GM12874 (cell line): ENCODE results near the gene CEP120.

Source experiments
- TF ChIP-seq, protein P1 (sequence below): IDR thresholded peaks from 2 replicates; pipeline ENCODE4 v1.5.1; 2011; ENCODE audit warnings: low read depth, mild to moderate bottlenecking, control low read depth, low read length, moderate library complexity; ENCODE audit not compliant: insufficient read depth

Gene CEP120

DNA sequence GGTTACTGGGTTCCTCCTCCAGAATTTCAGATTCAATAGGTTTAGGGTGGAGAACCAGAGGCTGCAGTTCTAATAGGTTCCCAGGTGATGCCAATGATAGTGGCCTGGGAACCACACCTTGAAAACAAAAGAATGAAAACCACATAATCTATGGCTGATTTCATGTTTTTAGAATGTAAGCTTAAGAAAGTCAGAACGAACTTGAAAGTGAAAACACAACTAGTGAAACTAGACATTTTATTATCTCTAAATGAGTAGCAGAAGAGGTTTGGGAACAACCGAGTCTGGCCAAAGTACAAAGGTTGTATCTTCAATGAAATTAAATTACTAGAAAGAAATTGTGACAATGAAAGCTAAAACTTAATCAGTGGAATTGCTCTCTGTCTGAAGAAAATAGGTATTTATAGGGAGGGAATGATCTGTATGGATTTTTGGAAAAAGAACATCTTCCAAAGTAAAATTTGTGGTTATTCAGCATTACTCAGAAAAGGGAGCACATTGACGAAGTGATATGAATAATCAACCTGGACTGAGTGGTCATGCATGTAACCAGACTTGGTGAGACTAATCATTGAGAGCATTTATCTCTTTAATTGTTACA lies 24.9 kb upstream of the CEP120 start:
- TF ChIP-seq, protein P1, sequence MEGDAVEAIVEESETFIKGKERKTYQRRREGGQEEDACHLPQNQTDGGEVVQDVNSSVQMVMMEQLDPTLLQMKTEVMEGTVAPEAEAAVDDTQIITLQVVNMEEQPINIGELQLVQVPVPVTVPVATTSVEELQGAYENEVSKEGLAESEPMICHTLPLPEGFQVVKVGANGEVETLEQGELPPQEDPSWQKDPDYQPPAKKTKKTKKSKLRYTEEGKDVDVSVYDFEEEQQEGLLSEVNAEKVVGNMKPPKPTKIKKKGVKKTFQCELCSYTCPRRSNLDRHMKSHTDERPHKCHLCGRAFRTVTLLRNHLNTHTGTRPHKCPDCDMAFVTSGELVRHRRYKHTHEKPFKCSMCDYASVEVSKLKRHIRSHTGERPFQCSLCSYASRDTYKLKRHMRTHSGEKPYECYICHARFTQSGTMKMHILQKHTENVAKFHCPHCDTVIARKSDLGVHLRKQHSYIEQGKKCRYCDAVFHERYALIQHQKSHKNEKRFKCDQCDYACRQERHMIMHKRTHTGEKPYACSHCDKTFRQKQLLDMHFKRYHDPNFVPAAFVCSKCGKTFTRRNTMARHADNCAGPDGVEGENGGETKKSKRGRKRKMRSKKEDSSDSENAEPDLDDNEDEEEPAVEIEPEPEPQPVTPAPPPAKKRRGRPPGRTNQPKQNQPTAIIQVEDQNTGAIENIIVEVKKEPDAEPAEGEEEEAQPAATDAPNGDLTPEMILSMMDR, result no peak

DNA sequence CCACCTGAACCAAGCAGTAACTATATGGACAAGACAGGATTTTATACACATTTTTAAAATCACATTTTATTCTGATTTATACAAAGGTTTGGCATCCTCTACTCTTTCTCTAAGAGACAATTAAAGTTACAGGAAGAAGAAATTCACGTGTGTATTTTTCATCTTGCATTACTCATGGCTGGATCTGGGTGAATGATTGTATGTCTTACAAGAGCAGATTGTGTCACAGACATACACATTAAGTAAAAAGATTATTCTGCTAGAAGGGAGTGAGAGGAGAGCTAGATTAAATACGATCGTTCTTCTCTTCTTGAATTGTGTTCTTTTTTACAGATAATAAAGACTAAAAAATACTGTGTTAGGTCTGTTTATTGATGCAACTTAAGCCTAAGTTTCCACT lies 20.8 kb upstream of the CEP120 start:
- TF ChIP-seq, protein P1, result no peak

DNA sequence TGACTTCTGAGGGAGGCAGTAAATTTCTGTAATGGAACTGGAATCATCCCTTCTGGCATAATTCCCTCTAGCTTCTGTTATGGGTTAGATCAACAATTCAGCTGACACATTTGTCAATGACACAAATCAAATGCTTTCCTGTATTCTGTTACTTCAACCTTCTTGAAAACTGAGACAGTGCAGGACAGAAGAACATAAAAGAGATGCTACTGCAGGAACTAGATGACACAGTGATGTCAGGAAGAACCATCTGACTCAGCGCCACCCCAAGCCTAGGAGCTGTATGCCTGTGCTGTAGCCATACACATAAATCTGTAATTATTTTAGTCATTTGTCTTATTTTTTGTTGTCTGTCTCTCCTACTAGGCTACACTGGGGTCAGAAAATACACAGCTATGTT lies 18.2 kb upstream of the CEP120 start:
- TF ChIP-seq, protein P1, result no peak

DNA sequence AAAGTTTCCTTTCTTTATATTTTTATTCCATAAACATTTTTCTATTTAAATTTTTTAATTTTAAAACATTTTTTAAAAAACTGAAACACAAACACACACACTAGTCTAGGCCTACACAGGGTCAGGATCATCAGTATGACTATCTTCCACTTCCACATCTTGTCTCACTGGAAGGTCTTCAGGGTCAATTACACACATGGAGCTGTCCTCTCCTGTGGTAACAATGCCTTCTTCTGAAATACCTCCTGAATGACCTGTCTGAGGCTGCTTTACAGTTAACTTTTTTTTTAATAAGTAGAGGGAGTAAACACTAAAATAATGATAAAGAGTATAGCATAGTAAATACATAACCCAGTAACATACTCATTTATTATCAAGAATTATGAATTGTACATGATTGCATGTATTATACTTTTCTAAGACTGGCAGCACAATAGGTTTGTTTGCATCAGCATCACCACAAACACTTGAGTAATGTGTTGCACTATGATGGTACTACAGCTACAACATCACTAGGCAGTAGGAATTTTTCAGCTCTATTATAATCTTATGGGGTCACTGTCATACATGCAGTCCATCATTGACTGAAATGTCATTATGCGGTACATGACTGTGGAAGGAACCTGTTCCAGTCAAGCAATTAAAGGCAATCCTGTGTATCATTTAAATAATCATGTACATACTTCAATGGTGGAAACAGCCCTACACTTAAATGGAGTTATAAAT lies 17.4 kb upstream of the CEP120 start:
- TF ChIP-seq, protein P1, result no peak

DNA sequence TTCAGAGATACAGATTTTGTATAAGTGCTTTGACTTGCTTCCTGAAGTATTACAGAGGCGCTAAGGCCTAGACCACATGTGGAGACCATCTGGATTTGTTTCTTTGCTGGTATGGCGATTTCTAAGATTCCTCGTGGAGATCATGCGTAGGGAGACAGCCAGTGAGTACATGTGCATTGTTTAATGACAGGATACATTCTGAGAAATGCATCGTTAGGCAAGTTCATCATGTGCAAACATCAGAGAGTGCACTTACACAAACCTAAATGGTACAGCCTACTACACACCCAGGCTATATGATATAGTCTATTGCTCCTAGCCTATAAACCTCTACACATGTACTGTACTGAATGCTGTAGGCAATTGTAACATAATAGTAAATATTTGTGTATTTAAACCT lies 16.5 kb upstream of the CEP120 start:
- TF ChIP-seq, protein P1, result no peak

DNA sequence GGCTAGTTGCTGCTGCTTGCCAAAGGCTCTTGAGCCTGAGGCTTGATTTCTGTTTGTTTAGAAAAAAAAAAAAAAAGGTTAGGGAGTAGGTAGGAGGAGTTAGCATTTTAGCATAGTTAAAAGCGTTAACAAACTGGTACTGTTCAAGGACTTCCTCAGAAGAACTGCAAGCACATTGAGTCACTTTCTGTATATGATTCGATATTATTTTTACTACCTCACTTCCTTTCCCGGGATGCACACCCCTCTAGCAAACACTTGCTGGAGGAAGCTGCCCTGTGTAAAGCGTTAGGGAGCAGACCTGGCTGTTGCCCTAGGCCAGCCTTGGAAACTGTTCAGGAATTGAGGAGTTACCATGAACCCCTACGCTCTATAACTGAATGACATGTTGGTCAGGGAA lies 15.7 kb upstream of the CEP120 start:
- TF ChIP-seq, protein P1, result no peak

DNA sequence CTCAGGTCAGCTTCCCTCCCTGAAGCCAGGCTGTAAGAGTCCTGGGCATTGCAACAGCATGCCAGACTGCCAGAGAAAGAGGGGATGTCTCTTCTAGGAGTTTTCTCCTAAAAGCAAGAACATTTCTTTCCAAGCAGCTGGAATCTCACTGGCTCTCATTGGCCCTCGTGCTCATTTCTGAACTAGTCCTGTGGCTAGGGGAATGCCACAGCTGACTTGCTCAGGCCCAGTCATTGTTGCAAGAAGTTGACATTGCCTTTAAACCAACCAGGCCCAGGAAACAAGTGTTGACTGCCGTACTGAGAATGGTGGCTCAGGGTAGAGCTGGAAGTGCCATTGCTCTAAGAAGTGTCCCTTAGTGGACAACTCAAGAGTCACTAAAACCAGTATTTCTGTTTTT lies 15.0 kb upstream of the CEP120 start:
- TF ChIP-seq, protein P1, result no peak
